ENCODE data around the gene NYNRIN. TPM values are rescaled to one million over a fixed set of nuclear protein-coding genes. Genes with fewer than 3 reads are reported as not detected.

The NYNRIN gene
- total and polyA plus RNA-seq, 5 experiments from 2014 or later = 0.13 to 0.36 (median 0.29) TPM; not detected in 2

DNA sequence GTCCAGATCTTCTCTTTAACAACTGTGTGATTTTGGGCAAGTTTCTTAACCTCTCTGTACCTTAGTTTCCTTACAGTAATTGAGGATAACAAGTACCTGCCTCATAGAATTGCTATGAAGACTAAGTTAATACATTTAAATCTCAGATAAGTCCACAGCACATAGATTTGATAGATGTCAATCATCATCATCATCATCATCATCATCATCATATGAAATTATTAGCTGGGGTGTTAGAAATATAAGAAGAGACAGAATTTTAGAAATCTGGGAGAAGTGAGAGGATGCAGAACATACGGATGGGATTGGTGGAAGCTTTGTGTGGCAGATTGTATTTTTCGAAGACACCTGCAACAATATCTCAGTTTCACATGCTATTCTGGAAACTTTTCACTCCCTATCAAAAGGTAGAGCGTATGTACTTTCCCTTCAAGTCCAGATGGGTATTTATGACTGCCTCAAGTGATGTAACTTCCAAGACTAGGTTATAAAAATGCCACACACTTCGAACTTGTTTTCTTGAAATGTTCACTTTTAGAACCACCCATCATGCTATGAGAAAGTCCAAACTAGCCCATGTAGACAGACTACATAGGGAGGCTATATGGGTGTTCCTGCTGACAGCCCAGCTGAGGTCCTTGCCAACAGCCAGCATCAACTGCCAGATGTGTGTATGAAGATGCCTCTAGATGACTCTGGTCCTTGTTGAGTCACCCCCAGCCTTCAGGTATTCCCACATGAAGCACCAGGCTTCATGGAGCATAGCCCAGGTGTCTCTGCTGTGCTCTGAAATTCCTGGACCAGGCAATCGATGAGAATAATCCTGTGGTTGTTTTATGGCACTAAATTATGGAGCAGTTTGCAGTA, 64.4 kb downstream of the NYNRIN start:
- ATAC-seq (no peak), DNase-seq (no peak)
- Mint-ChIP-seq H3K27ac (peak overlapping the region in 3 of 10 donors; percentile 21 to 25 (median 22)), H3K9me3 (peaks cover 0 to 4% (median 0%) of the 10 kb centered on the region in 9 donors), H3K36me3 (peaks cover 0 to 9% (median 7%) of the 10 kb centered on the region in 3 donors), H3K4me1 (peaks cover 12 to 37% (median 30%) of the 10 kb centered on the region in 4 donors), H3K4me3 (peak overlapping the region in 2 of 10 donors; percentile 11 to 64), H3K27me3 (no peaks in the 10 kb centered on the region)
- POLR2A ChIA-PET = no interaction called here

DNA sequence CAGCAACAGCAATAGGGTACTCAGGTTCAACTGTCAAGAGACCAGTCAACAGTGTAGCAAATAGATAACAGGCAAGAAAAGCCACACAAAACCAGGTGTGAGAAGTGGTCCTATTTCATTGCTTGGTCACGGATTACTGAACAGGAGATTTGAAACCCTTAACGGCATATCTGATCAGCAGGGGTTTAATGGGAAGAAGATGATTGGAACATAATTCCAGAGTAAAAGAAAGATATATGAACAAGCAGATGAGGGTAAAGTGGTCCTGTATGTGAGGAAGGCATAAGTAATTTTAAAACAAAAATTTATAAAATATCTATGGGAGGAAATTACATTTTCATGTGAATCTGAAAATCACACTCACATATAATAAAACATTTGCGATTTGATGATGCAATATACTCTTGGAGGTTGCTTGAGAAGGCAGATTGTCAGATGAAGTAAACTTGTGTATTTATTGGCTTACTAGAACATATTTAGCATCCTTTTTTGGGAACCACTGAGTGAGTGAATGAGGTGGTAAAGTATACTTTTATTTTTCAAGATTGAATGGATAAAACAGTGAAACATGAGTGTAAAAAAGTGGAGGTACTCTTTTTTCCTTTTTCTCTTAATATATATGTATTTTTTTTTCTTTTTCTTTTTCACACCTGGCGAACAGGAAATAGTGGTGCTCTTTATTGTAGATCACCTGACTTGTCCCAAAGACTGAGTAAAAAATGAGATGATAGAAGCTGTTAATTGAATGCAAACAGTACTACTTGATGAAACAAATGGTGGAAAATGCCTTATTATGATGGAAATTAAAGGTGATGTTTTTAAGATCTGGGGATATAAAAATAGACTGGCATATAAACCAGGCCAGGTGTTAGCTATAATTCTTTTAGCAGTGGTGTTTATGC, 65.3 kb downstream of the NYNRIN start:
- DNase-seq = no peak
- peaks cover 12 to 37% (median 30%) of the 10 kb centered on the region in 4 donors for H3K4me1 Mint-ChIP-seq
- peak overlapping the region in 6 of 10 donors; percentile 21 to 92 (median 55) for H3K27ac Mint-ChIP-seq
- peaks cover 0 to 4% (median 0%) of the 10 kb centered on the region in 9 donors for H3K9me3 Mint-ChIP-seq
- peak overlapping the region in 8 of 10 donors; percentile 11 to 76 (median 58) for H3K4me3 Mint-ChIP-seq
- ATAC-seq = no peak
- peaks cover 0 to 9% (median 7%) of the 10 kb centered on the region in 3 donors for H3K36me3 Mint-ChIP-seq
- POLR2A ChIA-PET = no interaction called here
- no peaks in the 10 kb centered on the region for H3K27me3 Mint-ChIP-seq

DNA sequence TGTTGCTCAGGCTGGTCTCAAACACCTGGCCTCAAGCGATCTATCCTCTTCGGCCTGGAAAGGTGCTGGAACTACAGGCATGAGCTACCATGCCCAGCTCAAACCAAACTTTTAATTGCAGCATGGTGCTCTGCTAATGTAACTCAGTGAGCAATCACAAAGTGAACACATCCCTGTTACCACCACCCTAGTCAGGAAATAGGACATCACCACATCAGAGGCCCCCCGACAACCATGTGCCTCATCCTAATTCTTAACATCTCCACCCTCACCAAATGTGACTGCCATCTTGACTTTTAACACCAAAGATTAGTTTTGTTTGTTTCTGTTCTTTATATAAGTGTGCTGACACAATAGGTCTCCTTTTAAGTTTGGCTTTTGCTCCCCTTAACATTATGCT, 66.6 kb downstream of the NYNRIN start:
- H3K27me3 Mint-ChIP-seq = no peaks in the 10 kb centered on the region
- peaks cover 0 to 9% (median 4%) of the 10 kb centered on the region in 3 donors for H3K36me3 Mint-ChIP-seq
- H3K4me1 Mint-ChIP-seq = peaks cover 12 to 37% (median 30%) of the 10 kb centered on the region in 4 donors
- H3K9me3 Mint-ChIP-seq = peaks cover 0 to 4% (median 0%) of the 10 kb centered on the region in 9 donors
- ATAC-seq = peak in 1 of 2 donors; percentile 51
- DNase-seq = peak in 1 of 10 donors; percentile 23
- peak overlapping the region in 6 of 10 donors; percentile 4 to 78 (median 48) for H3K27ac Mint-ChIP-seq
- H3K4me3 Mint-ChIP-seq = peak overlapping the region in 5 of 10 donors; percentile 8 to 64 (median 20)
- POLR2A ChIA-PET = no interaction called here

DNA sequence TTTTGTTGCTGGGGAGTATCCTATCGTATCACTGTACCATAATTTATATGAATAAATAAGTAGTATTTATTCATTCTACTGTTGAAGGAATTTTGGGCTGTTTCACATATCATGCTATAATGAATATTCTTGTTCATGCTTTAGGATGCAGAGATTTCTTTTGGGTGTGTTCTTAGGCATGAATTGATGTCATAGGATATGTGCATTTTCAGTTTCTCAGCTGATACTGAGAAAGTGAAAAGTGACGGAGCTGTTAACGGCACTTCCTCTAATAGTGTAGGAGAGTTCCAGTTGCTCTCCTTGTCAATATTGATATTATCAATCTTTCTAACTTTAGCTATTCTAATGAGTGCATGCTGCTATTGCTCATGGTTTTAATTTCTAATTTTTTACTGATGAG, 67.0 kb downstream of the NYNRIN start:
- ATAC-seq = no peak

More for the DNA sequence above, 67.0 kb downstream of the NYNRIN start:
- peak overlapping the region in 1 of 10 donors; percentile 64 for H3K4me3 Mint-ChIP-seq
- H3K27me3 Mint-ChIP-seq = no peaks in the 10 kb centered on the region
- DNase-seq = no peak
- H3K27ac Mint-ChIP-seq = peak overlapping the region in 2 of 10 donors; percentile 47 to 78
- peaks cover 0 to 4% (median 0%) of the 10 kb centered on the region in 9 donors for H3K9me3 Mint-ChIP-seq
- POLR2A ChIA-PET = no interaction called here
- peaks cover 0 to 9% (median 4%) of the 10 kb centered on the region in 3 donors for H3K36me3 Mint-ChIP-seq
- peaks cover 12 to 37% (median 30%) of the 10 kb centered on the region in 4 donors for H3K4me1 Mint-ChIP-seq

Other genes starting within 250 kb of the NYNRIN start
- 100 to 1,000 TPM; 109 to 116 TPM for gene IRF9, start 237.7 kb upstream of the NYNRIN start, total RNA-seq
- gene IRF9, start 237.7 kb upstream of the NYNRIN start, polyA plus RNA-seq = 10 to 100 TPM; 46.6 to 68.6 (median 51.3) TPM
- gene REC8, start 226.9 kb upstream of the NYNRIN start, total RNA-seq = 10 to 100 TPM; 33.7 to 39.2 TPM
- 10 to 100 TPM; 11.1 to 11.6 (median 11.2) TPM for gene REC8, start 226.9 kb upstream of the NYNRIN start, polyA plus RNA-seq
- gene IPO4, start 210.2 kb upstream of the NYNRIN start, total RNA-seq = 10 to 100 TPM; 24.4 to 24.8 TPM
- 10 to 100 TPM; 20.2 to 27.5 (median 21.1) TPM for gene IPO4, start 210.2 kb upstream of the NYNRIN start, polyA plus RNA-seq
- gene TM9SF1, start 203.6 kb upstream of the NYNRIN start, total RNA-seq = 10 to 100 TPM; 19.4 to 22.1 TPM
- 10 to 100 TPM; 23.1 to 29.8 (median 29.1) TPM for gene TM9SF1, start 203.6 kb upstream of the NYNRIN start, polyA plus RNA-seq
- 1 to 10 TPM in 1 of 2 experiments, under 1 TPM in 1; 0.30 to 1.1 TPM for gene TSSK4, start 193.3 kb upstream of the NYNRIN start, total RNA-seq
- under 1 TPM; 0.79 to 0.95 (median 0.87) TPM for gene TSSK4, start 193.3 kb upstream of the NYNRIN start, polyA plus RNA-seq
- gene CHMP4A, start 185.5 kb upstream of the NYNRIN start, total RNA-seq = 100 to 1,000 TPM in 1 of 2 experiments, 10 to 100 TPM in 1; 99.4 to 107 TPM
- 100 to 1,000 TPM; 133 to 144 (median 143) TPM for gene CHMP4A, start 185.5 kb upstream of the NYNRIN start, polyA plus RNA-seq
- gene MDP1, start 182.9 kb upstream of the NYNRIN start, total RNA-seq = 10 to 100 TPM; 13.7 to 15.3 TPM
- 10 to 100 TPM; 33.8 to 39.1 (median 34.5) TPM for gene MDP1, start 182.9 kb upstream of the NYNRIN start, polyA plus RNA-seq
- gene NEDD8, start 166.6 kb upstream of the NYNRIN start, total RNA-seq = 100 to 1,000 TPM in 1 of 2 experiments, 10 to 100 TPM in 1; 96.8 to 107 TPM
- gene NEDD8, start 166.6 kb upstream of the NYNRIN start, polyA plus RNA-seq = 100 to 1,000 TPM; 302 to 320 (median 319) TPM
- 10 to 100 TPM; 76.4 to 78.6 TPM for gene GMPR2, start 166.1 kb upstream of the NYNRIN start, total RNA-seq
- gene GMPR2, start 166.1 kb upstream of the NYNRIN start, polyA plus RNA-seq = 100 to 1,000 TPM in 1 of 3 donors, 10 to 100 TPM in 2; 79.7 to 111 (median 85.4) TPM
- gene TINF2, start 156.4 kb upstream of the NYNRIN start, total RNA-seq = 100 to 1,000 TPM; 125 to 136 TPM
- gene TINF2, start 156.4 kb upstream of the NYNRIN start, polyA plus RNA-seq = 100 to 1,000 TPM; 116 to 154 (median 150) TPM
- gene TGM1, start 135.8 kb upstream of the NYNRIN start, total RNA-seq = 1 to 10 TPM; 6.5 to 6.9 TPM
- under 1 TPM in 1 of 3 donors, not detected in 2; 0.13 TPM for gene TGM1, start 135.8 kb upstream of the NYNRIN start, polyA plus RNA-seq
- 10 to 100 TPM; 43.3 to 46.5 TPM for gene RABGGTA, start 127.4 kb upstream of the NYNRIN start, total RNA-seq
- 10 to 100 TPM; 12.7 to 22.1 (median 20.4) TPM for gene RABGGTA, start 127.4 kb upstream of the NYNRIN start, polyA plus RNA-seq
- 10 to 100 TPM; 27.5 to 34.2 TPM for gene DHRS1, start 99.2 kb upstream of the NYNRIN start, total RNA-seq
- gene DHRS1, start 99.2 kb upstream of the NYNRIN start, polyA plus RNA-seq = 10 to 100 TPM; 19.6 to 22.4 (median 20.8) TPM
- gene NOP9, start 99.2 kb upstream of the NYNRIN start, total RNA-seq = 10 to 100 TPM; 21.8 to 25.8 TPM
- gene NOP9, start 99.2 kb upstream of the NYNRIN start, polyA plus RNA-seq = 1 to 10 TPM; 1.3 to 2.2 (median 1.6) TPM
- 10 to 100 TPM; 12.2 to 15.5 TPM for gene CIDEB, start 91.0 kb upstream of the NYNRIN start, total RNA-seq
- gene CIDEB, start 91.0 kb upstream of the NYNRIN start, polyA plus RNA-seq = 10 to 100 TPM in 2 of 3 donors, 1 to 10 TPM in 1; 8.6 to 16.1 (median 13.2) TPM
- 10 to 100 TPM; 12.5 to 13.0 TPM for gene LTB4R2, start 88.9 kb upstream of the NYNRIN start, total RNA-seq
- 1 to 10 TPM in 2 of 3 donors, under 1 TPM in 1; 0.93 to 3.5 (median 1.5) TPM for gene LTB4R2, start 88.9 kb upstream of the NYNRIN start, polyA plus RNA-seq
- 10 to 100 TPM in 1 of 2 experiments, 1 to 10 TPM in 1; 9.6 to 10.1 TPM for gene LTB4R, start 87.5 kb upstream of the NYNRIN start, total RNA-seq
- 1 to 10 TPM; 3.4 to 5.9 (median 4.5) TPM for gene LTB4R, start 87.5 kb upstream of the NYNRIN start, polyA plus RNA-seq
- 1 to 10 TPM; 3.8 to 4.7 TPM for gene ADCY4, start 63.9 kb upstream of the NYNRIN start, total RNA-seq
- under 1 TPM; 0.08 to 0.28 (median 0.24) TPM for gene ADCY4, start 63.9 kb upstream of the NYNRIN start, polyA plus RNA-seq
- gene RIPK3, start 59.0 kb upstream of the NYNRIN start, total RNA-seq = 10 to 100 TPM; 32.9 to 35.8 TPM
- gene RIPK3, start 59.0 kb upstream of the NYNRIN start, polyA plus RNA-seq = 10 to 100 TPM in 1 of 3 donors, 1 to 10 TPM in 2; 5.3 to 11.1 (median 5.6) TPM
- not detected for gene NFATC4, start 30.8 kb upstream of the NYNRIN start, total RNA-seq
- not detected for gene NFATC4, start 30.8 kb upstream of the NYNRIN start, polyA plus RNA-seq
- gene CBLN3, start 30.7 kb downstream of the NYNRIN start, total RNA-seq = 1 to 10 TPM; 3.9 to 4.8 TPM
- gene CBLN3, start 30.7 kb downstream of the NYNRIN start, polyA plus RNA-seq = under 1 TPM in 1 of 3 donors, not detected in 2; 0.23 TPM
- gene KHNYN, start 31.0 kb downstream of the NYNRIN start, total RNA-seq = 100 to 1,000 TPM; 142 to 150 TPM
- gene KHNYN, start 31.0 kb downstream of the NYNRIN start, polyA plus RNA-seq = 10 to 100 TPM in 2 of 3 donors, 1 to 10 TPM in 1; 9.1 to 16.9 (median 10.6) TPM
- 100 to 1,000 TPM; 140 to 145 TPM for gene SDR39U1, start 43.8 kb downstream of the NYNRIN start, total RNA-seq
- 10 to 100 TPM; 70.3 to 90.8 (median 89.5) TPM for gene SDR39U1, start 43.8 kb downstream of the NYNRIN start, polyA plus RNA-seq
- not detected for gene CMA1, start 109.3 kb downstream of the NYNRIN start, total RNA-seq
- gene CMA1, start 109.3 kb downstream of the NYNRIN start, polyA plus RNA-seq = not detected
- not detected for gene CTSG, start 177.2 kb downstream of the NYNRIN start, total RNA-seq
- gene CTSG, start 177.2 kb downstream of the NYNRIN start, polyA plus RNA-seq = not detected
- gene GZMH, start 210.7 kb downstream of the NYNRIN start, total RNA-seq = under 1 TPM in 1 of 2 experiments, not detected in 1; 0.65 TPM
- 100 to 1,000 TPM in 1 of 3 donors, 10 to 100 TPM in 1, 1 to 10 TPM in 1; 8.5 to 452 (median 11.3) TPM for gene GZMH, start 210.7 kb downstream of the NYNRIN start, polyA plus RNA-seq
- under 1 TPM; 0.41 to 0.49 TPM for gene GZMB, start 235.2 kb downstream of the NYNRIN start, total RNA-seq
- gene GZMB, start 235.2 kb downstream of the NYNRIN start, polyA plus RNA-seq = 100 to 1,000 TPM in 1 of 3 donors, 1 to 10 TPM in 2; 2.8 to 161 (median 3.3) TPM

Data from naive thymus-derived CD8-positive, alpha-beta T cell (primary cell).